Testis (tissue), 2 donors: ENCODE measurements around the gene STRN3.

Experiments used
- POLR2A ChIP-seq: fragments of 450-650 bp; IDR thresholded peaks from one replicate; pipeline ENCODE4 v1.6.1; 2017; ENCODE audit warnings: antibody characterized with exemption, mild to moderate bottlenecking, moderate library complexity
- TF ChIP-seq, protein P1 (sequence below), 3 experiments: fragments of 450-650 bp in 2 of 3; fragments of 200-600 bp in 1 of 3; sonication (generic) in 1 of 3; IDR thresholded peaks; one replicate each; pipeline ENCODE4 v1.5.1; 2016 to 2019; ENCODE audit warnings: antibody characterized with exemption in 3 of 3, mild to moderate bottlenecking in 2 of 3, moderate library complexity in 1 of 3

DNA sequence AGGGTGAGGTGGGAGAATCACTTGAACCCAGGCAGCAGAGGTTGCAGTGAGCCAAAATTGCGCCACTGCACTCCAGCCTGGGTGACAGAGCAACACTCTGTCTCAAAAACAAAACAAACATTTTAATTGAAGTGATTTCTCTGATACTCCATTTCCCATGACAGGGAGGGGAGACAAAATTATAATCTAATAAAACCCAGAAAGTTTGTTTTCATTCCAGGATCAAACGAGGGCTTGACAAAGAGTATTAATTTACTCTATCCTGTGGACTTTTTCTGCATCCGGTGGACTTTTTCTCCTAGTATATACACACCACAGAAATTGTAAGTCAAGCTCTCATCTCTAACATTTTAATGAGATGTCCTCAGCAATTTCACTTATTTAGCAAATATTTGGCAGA is 15.2 kb downstream of the STRN3 start:
- no peak for TF ChIP-seq POLR2A
- TF ChIP-seq, protein P1, sequence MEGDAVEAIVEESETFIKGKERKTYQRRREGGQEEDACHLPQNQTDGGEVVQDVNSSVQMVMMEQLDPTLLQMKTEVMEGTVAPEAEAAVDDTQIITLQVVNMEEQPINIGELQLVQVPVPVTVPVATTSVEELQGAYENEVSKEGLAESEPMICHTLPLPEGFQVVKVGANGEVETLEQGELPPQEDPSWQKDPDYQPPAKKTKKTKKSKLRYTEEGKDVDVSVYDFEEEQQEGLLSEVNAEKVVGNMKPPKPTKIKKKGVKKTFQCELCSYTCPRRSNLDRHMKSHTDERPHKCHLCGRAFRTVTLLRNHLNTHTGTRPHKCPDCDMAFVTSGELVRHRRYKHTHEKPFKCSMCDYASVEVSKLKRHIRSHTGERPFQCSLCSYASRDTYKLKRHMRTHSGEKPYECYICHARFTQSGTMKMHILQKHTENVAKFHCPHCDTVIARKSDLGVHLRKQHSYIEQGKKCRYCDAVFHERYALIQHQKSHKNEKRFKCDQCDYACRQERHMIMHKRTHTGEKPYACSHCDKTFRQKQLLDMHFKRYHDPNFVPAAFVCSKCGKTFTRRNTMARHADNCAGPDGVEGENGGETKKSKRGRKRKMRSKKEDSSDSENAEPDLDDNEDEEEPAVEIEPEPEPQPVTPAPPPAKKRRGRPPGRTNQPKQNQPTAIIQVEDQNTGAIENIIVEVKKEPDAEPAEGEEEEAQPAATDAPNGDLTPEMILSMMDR (IDR thresholded peaks at IDR 0.05), result no peak
